Neural progenitor cell (in vitro differentiated cells): ENCODE measurements around the gene THRB.

Experiments
- CTCF ChIP-seq: fragments of 200-600 bp; sonication (generic); IDR thresholded peaks from 2 replicates; pipeline ENCODE4 v1.5.1; 2017; ENCODE audit warnings: antibody characterized with exemption, mild to moderate bottlenecking
- EZH2 ChIP-seq: fragments of 200-600 bp; sonication (generic); IDR thresholded peaks from 2 replicates; pipeline ENCODE4 v1.6.1; 2017; ENCODE audit warnings: antibody characterized with exemption, mild to moderate bottlenecking, moderate library complexity
- EZH2phosphoT487 ChIP-seq: fragments of 200-600 bp; sonication (generic); IDR thresholded peaks from 2 replicates; pipeline ENCODE4 v1.6.1; 2017; ENCODE audit warnings: antibody characterized with exemption

DNA sequence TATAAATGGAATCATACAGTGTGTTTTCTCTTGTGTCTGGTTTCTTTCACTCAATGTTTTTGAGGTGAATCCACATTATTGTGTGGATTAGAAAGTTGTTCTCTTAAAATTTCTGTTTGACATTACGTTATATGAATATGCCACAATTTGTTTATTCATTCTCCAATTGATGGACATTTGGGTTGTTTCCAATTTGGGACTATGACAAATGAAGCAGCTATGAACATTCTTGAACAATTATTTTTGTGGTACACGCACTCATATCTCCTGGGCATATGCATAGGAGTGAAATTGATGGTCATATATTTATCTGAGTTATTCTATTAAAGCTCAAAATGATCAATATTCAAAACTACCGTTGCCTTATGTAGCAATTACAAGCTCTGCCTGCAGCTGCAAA is 5.3 kb upstream of the THRB start:
- TF ChIP-seq EZH2 (no peak), CTCF (no peak), EZH2phosphoT487 (no peak)
